Suprapubic skin (tissue), 4 donors: ENCODE measurements around the gene ZFYVE28.

Source experiments
- CTCF ChIP-seq, 2 donors: fragments of 200-600 bp in 1 of 2; fragments of 450-650 bp in 1 of 2; sonication (generic) in 1 of 2; IDR thresholded peaks; one replicate each; pipeline ENCODE4 v1.5.1; 2016 to 2019; ENCODE audit warnings: antibody characterized with exemption in 2 of 2, mild to moderate bottlenecking in 1 of 2, moderate library complexity in 1 of 2
- EP300 ChIP-seq: sonication (generic); formaldehyde crosslinking; IDR thresholded peaks from one replicate; pipeline ENCODE4 v1.6.1; 2017; ENCODE audit warnings: antibody characterized with exemption
- POLR2AphosphoS5 ChIP-seq, 3 donors: sonication (generic); formaldehyde crosslinking; IDR thresholded peaks; one replicate each; pipeline ENCODE4 v1.6.1; 2017; ENCODE audit warnings: antibody characterized with exemption in 3 of 3

GRCh38 chr4:2366252-2367192 is 51.9 kb downstream of the ZFYVE28 start:
- TF ChIP-seq CTCF (IDR thresholded peaks at IDR 0.05) (no peak), POLR2AphosphoS5 (IDR thresholded peaks at IDR 0.05) (no peak), EP300 (no peak)
